Parathyroid adenoma (tissue), 2 donors: ENCODE results near the gene ALAS1.
"Not testable (repeated sequence)": the region's sequence is repeated elsewhere in the genome, so short reads cannot be mapped to it uniquely, and the experiment has no call there.

Source experiments
- H2AFZ ChIP-seq: fragments of 300-600 bp; sonication (generic); one replicate; pipeline ENCODE4 v1.7.0; 2017; ENCODE audit warnings: antibody characterized with exemption, mild to moderate bottlenecking
- H3K27ac ChIP-seq: fragments of 300-600 bp; sonication (generic); one replicate; pipeline ENCODE4 v1.7.0; 2017
- H3K27me3 ChIP-seq: fragments of 300-600 bp; sonication (generic); one replicate; pipeline ENCODE4 v1.7.0; 2017; ENCODE audit warnings: low read length; ENCODE audit not compliant: control insufficient read depth, insufficient read depth
- H3K36me3 ChIP-seq: fragments of 300-600 bp; sonication (generic); one replicate; pipeline ENCODE4 v1.7.0; 2017; ENCODE audit warnings: low read length; ENCODE audit not compliant: control insufficient read depth, insufficient read depth
- H3K4me1 ChIP-seq: fragments of 300-600 bp; sonication (generic); one replicate; pipeline ENCODE4 v1.7.0; 2017; ENCODE audit warnings: control low read depth
- H3K4me2 ChIP-seq: fragments of 300-600 bp; sonication (generic); one replicate; pipeline ENCODE4 v1.7.0; 2017; ENCODE audit warnings: low read length
- H3K4me3 ChIP-seq: fragments of 300-600 bp; sonication (generic); one replicate; pipeline ENCODE4 v1.7.0; 2017; ENCODE audit warnings: low read depth, low read length
- H3K79me2 ChIP-seq: fragments of 300-600 bp; sonication (generic); one replicate; pipeline ENCODE4 v1.7.0; 2017; ENCODE audit warnings: control low read depth
- H3K9ac ChIP-seq: fragments of 300-600 bp; sonication (generic); one replicate; pipeline ENCODE4 v1.7.0; 2017; ENCODE audit warnings: mild to moderate bottlenecking
- H3K9me3 ChIP-seq: fragments of 300-600 bp; sonication (generic); one replicate; pipeline ENCODE4 v1.7.0; 2017; ENCODE audit warnings: low read length; ENCODE audit not compliant: control insufficient read depth
- TF ChIP-seq, protein P1 (sequence below): fragments of 300-600 bp; sonication (generic); IDR thresholded peaks from one replicate; pipeline ENCODE4 v1.7.0; 2017; ENCODE audit warnings: antibody characterized with exemption, mild to moderate bottlenecking
- donor health status: primary hyperparathyroidism.

The ALAS1 gene

DNA sequence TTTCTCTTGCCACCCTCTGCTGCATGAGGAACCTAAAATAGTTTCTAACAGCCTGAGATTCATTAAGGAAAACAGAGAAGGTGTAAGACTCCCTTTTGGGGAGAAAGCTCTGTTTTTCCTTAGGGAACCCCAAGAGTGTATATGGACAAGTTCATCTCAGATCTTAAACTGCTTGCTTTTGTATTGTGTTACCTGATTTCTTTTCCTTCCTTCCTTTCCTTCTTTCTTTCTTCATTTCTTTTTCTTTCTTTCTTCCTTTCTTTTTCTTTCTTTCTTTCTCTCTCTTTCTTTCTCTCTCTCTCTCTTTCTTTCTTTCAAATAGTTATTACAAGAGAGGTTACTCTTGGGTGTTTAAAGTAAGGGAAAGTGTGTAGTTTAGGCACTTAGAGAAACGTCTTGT lies 38.5 kb upstream of the ALAS1 start:
- Histone ChIP-seq H3K36me3 (no peaks in the 10 kb centered on the region), H3K27ac (no peak overlapping the region), H3K4me3 (no peak overlapping the region), H3K9ac (no peak overlapping the region), H3K4me1 (no peaks in the 10 kb centered on the region), H3K4me2 (no peak overlapping the region), H3K27me3 (no peaks in the 10 kb centered on the region), H3K9me3 (no peaks in the 10 kb centered on the region), H2AFZ (peak overlapping the region; percentile 16), H3K79me2 (no peaks in the 10 kb centered on the region)
- TF ChIP-seq, protein P1, sequence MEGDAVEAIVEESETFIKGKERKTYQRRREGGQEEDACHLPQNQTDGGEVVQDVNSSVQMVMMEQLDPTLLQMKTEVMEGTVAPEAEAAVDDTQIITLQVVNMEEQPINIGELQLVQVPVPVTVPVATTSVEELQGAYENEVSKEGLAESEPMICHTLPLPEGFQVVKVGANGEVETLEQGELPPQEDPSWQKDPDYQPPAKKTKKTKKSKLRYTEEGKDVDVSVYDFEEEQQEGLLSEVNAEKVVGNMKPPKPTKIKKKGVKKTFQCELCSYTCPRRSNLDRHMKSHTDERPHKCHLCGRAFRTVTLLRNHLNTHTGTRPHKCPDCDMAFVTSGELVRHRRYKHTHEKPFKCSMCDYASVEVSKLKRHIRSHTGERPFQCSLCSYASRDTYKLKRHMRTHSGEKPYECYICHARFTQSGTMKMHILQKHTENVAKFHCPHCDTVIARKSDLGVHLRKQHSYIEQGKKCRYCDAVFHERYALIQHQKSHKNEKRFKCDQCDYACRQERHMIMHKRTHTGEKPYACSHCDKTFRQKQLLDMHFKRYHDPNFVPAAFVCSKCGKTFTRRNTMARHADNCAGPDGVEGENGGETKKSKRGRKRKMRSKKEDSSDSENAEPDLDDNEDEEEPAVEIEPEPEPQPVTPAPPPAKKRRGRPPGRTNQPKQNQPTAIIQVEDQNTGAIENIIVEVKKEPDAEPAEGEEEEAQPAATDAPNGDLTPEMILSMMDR, result no peak

DNA sequence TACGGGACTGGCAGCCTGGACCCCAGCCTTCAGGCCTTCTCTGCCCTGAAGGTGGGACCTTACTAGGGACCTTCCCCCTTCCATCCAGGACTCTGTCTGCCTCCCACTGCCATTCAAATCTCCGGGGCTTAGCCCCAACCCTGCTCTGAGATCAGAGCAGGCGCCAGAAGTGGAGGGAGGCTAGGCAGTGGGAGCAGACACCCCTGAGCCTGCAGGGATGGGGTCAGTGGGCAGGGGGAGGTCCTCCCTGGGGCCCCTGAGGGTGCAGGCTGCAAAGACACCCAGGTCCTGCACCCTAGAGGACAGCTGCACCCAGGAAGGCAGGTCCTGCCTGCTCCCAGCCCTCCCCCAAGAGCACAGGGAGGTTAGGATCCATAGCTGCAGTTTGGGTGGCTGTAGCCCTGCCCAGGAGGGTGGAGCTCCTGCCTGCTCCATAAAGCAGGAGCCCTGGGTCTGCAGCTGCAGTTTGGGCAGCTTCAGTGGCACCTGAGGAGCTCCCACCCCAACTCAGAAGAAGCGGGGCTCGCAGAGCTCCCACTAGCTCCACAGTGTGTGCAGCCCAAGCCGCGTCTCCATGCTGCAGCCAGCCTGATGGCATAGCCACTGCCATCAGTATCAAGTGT lies 35.6 kb upstream of the ALAS1 start:
- TF ChIP-seq, protein P1, result no peak
- H3K9me3 ChIP-seq, result no peaks in the 10 kb centered on the region
- no peak overlapping the region for H3K4me2 ChIP-seq
- H3K79me2 ChIP-seq, result no peaks in the 10 kb centered on the region
- H2AFZ ChIP-seq, result no peak overlapping the region
- no peak overlapping the region for H3K4me3 ChIP-seq
- H3K4me1 ChIP-seq, result no peaks in the 10 kb centered on the region
- no peaks in the 10 kb centered on the region for H3K27me3 ChIP-seq
- H3K27ac ChIP-seq, result no peak overlapping the region
- no peaks in the 10 kb centered on the region for H3K36me3 ChIP-seq
- H3K9ac ChIP-seq, result no peak overlapping the region

DNA sequence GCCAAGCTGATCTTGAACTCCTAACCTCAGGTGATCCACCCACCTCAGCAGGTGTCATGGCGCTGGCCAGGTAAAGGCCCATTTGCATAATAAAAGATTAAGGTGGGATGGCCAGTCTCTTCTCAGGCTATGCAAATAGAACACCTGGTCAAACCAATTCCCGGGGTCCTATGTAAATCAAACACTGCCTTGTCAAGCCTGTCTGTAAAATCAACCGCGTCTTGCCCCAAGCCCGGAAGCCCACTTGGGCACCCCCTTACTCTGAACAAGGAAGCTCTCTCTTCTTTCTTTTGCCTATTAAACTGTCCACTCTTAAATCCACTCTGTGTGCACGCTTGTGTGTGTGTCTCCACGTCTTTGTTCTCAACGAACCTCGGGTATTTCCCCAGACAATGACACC lies 30.7 kb upstream of the ALAS1 start:
- no peak overlapping the region for H3K9ac ChIP-seq
- H3K36me3 ChIP-seq, result no peaks in the 10 kb centered on the region
- no peak overlapping the region for H3K27ac ChIP-seq
- TF ChIP-seq, protein P1, result no peak
- no peaks in the 10 kb centered on the region for H3K4me1 ChIP-seq
- H3K79me2 ChIP-seq, result no peaks in the 10 kb centered on the region
- no peak overlapping the region for H2AFZ ChIP-seq
- H3K9me3 ChIP-seq, result no peaks in the 10 kb centered on the region
- no peak overlapping the region for H3K4me3 ChIP-seq
- no peak overlapping the region for H3K4me2 ChIP-seq
- no peaks in the 10 kb centered on the region for H3K27me3 ChIP-seq

DNA sequence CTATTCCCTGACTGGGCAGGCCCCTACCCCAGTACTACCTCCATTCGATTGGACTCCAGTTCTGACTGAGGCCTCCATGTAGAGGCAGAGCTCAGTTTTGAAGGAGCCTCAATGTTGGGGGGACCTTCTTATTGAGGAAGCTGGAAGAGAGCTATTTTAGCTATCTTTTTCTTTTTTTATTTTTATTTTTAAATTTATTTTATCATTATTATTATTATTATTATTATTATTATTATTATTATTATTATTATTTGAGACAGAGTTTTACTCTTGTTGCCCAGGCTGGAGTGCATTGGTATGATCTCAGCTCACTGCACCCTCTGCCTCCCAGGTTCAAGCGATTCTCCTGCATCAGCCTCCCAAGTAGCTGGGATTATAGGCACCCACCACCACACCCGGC lies 27.7 kb upstream of the ALAS1 start:
- not testable (repeated sequence) for H3K9me3 ChIP-seq, H3K36me3 ChIP-seq, H3K27ac ChIP-seq, H3K9ac ChIP-seq, H3K4me1 ChIP-seq, H3K4me3 ChIP-seq, H2AFZ ChIP-seq, H3K27me3 ChIP-seq, H3K4me2 ChIP-seq, H3K79me2 ChIP-seq

DNA sequence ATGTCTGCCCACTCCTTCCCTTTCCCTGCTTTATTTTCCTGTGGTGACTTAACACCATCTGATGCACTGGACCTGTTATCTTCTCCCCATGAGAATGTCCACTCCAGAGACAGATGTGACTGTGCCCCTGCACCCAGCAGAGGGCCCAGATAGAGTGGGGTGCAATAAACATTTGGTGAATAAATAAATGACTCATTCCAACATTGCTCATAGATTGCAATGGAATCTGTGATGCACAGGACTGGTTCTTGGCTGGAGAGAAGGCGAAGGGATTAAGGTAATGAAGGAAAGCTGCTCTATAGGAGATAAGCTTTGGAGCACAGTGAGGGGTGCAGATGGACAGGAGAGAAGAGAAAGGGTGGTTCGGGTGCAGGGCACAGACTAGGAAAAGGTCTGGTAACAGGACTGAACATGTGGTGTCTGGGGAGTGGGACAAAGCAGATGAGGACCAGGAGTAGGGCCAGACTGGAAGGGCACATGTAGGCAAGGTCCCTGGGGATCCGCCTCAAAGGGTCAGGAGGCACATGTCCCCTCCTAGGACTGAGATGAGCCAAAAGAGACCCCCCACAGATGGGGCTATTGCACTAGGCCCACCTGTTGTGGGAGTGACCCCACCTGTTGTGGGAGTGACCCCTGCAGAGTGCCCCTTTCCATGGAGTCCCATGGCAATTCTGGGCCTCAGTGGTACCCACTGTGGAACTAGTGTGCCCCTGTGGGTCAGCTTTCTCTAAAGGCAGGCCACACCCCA lies 26.3 kb upstream of the ALAS1 start:
- no peak overlapping the region for H3K27ac ChIP-seq
- no peaks in the 10 kb centered on the region for H3K9me3 ChIP-seq

More for the DNA sequence above, 26.3 kb upstream of the ALAS1 start:
- Histone ChIP-seq H3K4me3 (no peak overlapping the region), H2AFZ (no peak overlapping the region), H3K36me3 (no peaks in the 10 kb centered on the region), H3K27me3 (no peaks in the 10 kb centered on the region), H3K4me2 (no peak overlapping the region), H3K4me1 (no peaks in the 10 kb centered on the region), H3K79me2 (no peaks in the 10 kb centered on the region), H3K9ac (no peak overlapping the region)
- TF ChIP-seq, protein P1, result no peak
